Stimulated activated naive CD8-positive, alpha-beta T cell treated with anti-CD3 and anti-CD28 coated beads, Interleukin-15, Interleukin-2, amounts not matched to agents 100 ng/mL and 50 ng/mL, for 24 hours (primary cell): ENCODE measurements around the gene TMEM271.

Source experiments
- H3K27ac Mint-ChIP-seq: one replicate; pipeline ENCODE4 v1.8.0; 2021; ENCODE audit warnings: mild to moderate bottlenecking, mixed read lengths
- H3K27me3 Mint-ChIP-seq: one replicate; pipeline ENCODE4 v1.8.0; 2021; ENCODE audit warnings: mixed read lengths
- H3K36me3 Mint-ChIP-seq: one replicate; pipeline ENCODE4 v1.8.0; 2021; ENCODE audit warnings: low read depth, mixed read lengths
- H3K4me1 Mint-ChIP-seq: one replicate; pipeline ENCODE4 v1.8.0; 2021; ENCODE audit warnings: low read depth, mixed read lengths
- H3K4me3 Mint-ChIP-seq: one replicate; pipeline ENCODE4 v1.8.0; 2021; ENCODE audit warnings: mild to moderate bottlenecking, mixed read lengths
- H3K9me3 Mint-ChIP-seq: one replicate; pipeline ENCODE4 v1.8.0; 2021; ENCODE audit warnings: mixed read lengths

TMEM271 gene, protein sequence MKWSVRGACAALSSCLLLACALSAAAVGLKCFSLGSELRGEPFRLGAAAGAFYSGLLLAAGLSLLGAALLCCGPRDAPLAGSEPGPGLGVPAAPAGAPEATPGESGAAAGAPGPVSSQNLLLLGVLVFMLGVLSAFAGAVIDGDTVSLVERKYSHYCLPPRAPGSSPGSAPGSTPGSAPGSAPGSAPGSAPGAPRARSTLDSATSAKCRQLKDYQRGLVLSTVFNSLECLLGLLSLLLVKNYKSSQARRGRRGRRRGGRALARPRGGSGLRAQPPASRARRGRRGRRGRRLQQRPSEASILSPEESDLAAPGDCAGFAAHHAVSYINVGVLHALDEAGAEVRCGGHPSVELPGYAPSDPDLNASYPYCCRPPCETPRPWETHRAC

DNA sequence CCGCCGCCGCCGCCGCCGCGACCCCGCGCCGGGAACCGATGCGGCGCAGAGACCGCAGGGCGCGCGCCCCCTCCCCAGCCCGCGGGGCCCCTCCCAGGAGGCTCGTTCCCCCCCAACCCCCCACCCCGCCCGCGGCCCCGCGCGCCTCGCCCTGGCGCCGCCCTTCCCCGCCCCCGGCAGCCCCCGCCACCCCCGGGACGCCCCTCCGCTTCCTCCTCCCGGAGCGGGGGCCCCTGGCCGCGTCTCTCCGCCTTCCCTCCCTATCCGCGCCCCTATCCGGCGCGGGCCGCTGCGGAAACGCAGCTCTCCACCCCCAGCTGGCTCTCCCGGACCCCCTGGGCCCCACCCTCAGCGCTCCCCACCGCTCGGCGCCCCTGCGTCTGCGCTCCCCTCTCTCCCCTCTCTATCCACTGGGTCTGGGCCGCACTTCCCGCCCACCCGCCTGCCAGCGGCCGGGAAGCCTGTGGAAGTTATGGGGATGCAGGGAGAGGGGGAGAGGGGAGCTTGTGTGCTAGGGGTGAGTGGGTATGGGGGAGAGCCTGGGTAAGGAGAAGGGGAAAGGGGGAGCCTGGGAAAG, at the start of gene TMEM271:
TSS of gene TMEM271 (minus strand) at position 51 of the 577 bp plus-strand sequence. CDS start 233 bp downstream, outside the sequence.
- H3K9me3 Mint-ChIP-seq, result no peaks in the 10 kb centered on the region
- H3K4me3 Mint-ChIP-seq, result peak within 1 kb of the TSS; percentile 51
- peaks cover 3% of the 10 kb centered on the region for H3K36me3 Mint-ChIP-seq
- H3K4me1 Mint-ChIP-seq, result peaks cover 13% of the 10 kb centered on the region
- peaks cover 67% of the 10 kb centered on the region for H3K27me3 Mint-ChIP-seq
- no peak within 1 kb of the TSS for H3K27ac Mint-ChIP-seq

DNA sequence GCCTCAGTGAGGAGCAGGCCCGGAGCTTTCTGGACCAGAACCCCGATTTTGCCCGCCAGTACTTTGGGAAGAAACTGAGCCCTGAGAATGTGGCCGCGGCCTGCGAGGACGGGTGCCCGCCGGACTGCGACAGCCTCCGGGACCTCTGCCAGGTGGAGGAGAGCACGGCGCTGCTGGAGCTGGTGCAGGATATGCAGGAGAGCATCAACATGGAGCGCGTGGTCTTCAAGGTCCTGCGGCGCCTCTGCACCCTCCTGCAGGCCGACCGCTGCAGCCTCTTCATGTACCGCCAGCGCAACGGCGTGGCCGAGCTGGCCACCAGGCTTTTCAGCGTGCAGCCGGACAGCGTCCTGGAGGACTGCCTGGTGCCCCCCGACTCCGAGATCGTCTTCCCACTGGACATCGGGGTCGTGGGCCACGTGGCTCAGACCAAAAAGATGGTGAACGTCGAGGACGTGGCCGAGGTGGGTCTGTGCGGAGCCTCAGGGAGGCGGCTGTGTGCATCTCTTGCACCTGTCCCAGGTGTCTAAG, 49.6 kb upstream of the TMEM271 start:
- H3K27me3 Mint-ChIP-seq, result peaks cover under 1% of the 10 kb centered on the region
- H3K4me3 Mint-ChIP-seq, result no peak overlapping the region
- no peaks in the 10 kb centered on the region for H3K36me3 Mint-ChIP-seq
- no peaks in the 10 kb centered on the region for H3K9me3 Mint-ChIP-seq
- no peak overlapping the region for H3K27ac Mint-ChIP-seq
- no peaks in the 10 kb centered on the region for H3K4me1 Mint-ChIP-seq

DNA sequence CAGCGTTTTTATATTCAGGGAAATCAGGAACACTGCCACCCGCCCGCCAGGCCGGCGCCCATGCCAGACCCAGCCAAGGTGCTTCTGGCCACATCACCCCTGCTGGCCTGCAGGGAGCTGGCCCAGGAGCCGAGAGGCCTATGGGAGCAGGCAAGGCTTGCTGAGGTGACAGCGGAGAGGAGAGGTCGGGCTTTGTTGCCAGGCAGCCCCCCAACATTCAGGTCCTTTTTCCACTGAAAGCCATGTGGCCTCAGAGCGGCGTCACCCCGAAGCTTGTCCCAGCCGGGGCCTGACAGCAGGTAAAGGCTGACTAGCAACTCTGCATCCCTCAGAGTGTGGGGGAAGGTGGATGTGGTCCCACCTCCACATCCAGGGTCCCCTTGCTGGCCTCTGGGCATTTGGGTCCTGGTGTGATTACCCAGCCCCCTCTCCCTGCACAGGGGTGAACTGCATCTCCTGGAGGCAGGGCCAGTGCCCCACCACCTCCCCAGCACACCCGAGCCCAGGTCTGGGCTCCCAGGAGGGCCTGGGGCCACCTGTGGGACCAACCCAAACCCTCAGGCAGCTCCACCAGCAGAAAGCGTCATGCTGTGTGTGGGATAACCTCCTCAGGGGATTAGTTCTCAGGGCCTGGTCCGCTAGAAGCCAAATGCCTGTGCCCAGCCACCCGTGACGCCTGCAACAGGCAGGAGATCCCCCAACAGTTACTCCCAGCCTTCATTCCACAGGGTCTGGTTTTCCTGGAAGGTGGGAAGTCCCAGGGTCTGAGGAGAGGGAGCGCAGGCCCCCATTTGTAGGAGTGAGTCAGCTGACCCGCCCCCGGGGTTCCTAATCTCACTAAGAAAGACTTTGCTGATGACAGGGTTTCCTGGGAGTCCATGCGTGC, 48.9 kb upstream of the TMEM271 start, which contains the start of gene PDE6B:
TSS of gene PDE6B (plus strand) at position 869 of the 886 bp plus-strand sequence. CDS start 54 bp downstream, outside the sequence.
- no peak within 1 kb of the TSS for H3K27ac Mint-ChIP-seq
- H3K27me3 Mint-ChIP-seq, result peaks cover 3% of the 10 kb centered on the region
- no peaks in the 10 kb centered on the region for H3K4me1 Mint-ChIP-seq
- H3K36me3 Mint-ChIP-seq, result no peaks in the 10 kb centered on the region
- no peak within 1 kb of the TSS for H3K4me3 Mint-ChIP-seq
- H3K9me3 Mint-ChIP-seq, result no peaks in the 10 kb centered on the region

DNA sequence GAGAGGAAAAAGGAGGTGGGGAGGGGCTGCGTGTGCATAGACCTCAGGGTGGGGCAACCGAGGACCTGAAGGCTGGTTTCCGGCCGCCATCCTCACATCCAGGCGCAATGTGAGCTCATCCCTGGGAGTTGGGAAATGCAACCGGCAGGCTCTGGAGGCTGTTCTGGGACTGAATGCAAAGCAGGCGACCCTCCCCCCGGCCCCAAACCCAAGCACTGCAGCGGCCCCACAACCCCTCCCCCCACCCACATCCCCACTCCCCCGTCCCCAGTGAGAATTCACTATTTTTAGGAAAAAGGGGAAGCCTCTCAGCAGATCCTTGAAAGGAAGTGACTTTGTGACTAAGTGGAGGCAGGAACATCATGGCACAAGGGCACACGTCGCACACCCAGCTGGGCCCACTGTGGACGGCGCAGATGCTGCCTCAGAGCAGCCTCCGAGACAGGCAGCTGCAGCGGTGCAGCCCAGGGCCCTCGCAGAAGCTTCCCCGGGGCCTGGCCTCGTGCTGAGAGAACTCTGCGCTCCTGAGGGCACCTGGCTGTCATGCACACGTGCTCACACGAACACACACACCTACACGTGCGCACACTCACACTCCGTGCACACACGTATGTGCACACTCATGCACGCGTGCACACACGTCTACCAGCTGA, 47.9 kb upstream of the TMEM271 start:
- Mint-ChIP-seq H3K4me3 (no peak overlapping the region), H3K27ac (no peak overlapping the region)

DNA sequence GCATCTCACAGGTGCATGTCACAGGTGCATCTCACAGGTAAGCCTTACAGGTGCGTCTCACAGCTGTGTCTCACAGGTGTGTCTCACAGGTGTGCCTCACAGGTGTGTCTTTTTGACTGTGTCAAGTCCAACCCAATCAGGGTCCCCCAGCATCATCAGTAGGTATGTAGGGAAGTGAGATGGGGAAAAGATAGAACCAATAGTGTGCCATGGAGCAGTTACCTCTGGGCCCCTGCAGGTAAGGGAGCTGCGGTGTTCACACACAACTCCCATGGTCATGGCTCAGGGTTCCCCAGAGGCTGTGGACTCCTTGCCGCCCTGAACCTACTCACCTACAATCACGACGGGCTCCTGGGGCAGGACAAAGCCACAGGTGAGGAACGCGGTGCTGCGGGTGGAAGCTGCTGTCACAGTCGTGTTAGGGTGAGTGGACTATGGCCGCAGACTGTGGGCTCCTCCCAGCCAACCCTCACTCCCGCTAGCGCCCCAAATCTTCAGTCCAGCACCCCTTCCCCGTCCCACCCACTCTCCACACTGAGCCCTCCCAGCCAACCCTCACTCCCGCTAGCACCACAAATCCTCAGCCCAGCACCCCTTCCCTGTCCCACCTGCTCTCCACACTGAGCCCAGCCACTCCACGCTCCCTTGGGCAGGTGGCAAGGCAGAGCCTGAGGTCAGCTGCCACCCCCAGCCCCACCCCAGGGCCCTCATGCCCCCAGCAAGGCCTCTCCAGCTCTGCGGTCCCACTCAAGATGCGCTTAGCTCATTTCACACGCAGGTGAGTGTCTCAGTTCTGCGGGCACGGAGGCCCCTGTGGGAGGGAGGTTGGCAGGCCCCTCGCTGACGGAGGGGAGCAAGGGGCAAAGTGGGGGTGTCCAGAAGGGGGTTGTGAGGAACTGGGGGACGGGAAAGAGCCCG, 47.2 kb upstream of the TMEM271 start:
- peaks cover 3% of the 10 kb centered on the region for H3K27me3 Mint-ChIP-seq
- H3K4me3 Mint-ChIP-seq, result no peak overlapping the region
- H3K9me3 Mint-ChIP-seq, result no peaks in the 10 kb centered on the region
- H3K4me1 Mint-ChIP-seq, result no peaks in the 10 kb centered on the region
- H3K27ac Mint-ChIP-seq, result no peak overlapping the region
- H3K36me3 Mint-ChIP-seq, result no peaks in the 10 kb centered on the region

More for the DNA sequence above, 47.9 kb upstream of the TMEM271 start:
- Mint-ChIP-seq H3K27me3 (peaks cover 3% of the 10 kb centered on the region), H3K9me3 (no peaks in the 10 kb centered on the region), H3K4me1 (no peaks in the 10 kb centered on the region), H3K36me3 (no peaks in the 10 kb centered on the region)

DNA sequence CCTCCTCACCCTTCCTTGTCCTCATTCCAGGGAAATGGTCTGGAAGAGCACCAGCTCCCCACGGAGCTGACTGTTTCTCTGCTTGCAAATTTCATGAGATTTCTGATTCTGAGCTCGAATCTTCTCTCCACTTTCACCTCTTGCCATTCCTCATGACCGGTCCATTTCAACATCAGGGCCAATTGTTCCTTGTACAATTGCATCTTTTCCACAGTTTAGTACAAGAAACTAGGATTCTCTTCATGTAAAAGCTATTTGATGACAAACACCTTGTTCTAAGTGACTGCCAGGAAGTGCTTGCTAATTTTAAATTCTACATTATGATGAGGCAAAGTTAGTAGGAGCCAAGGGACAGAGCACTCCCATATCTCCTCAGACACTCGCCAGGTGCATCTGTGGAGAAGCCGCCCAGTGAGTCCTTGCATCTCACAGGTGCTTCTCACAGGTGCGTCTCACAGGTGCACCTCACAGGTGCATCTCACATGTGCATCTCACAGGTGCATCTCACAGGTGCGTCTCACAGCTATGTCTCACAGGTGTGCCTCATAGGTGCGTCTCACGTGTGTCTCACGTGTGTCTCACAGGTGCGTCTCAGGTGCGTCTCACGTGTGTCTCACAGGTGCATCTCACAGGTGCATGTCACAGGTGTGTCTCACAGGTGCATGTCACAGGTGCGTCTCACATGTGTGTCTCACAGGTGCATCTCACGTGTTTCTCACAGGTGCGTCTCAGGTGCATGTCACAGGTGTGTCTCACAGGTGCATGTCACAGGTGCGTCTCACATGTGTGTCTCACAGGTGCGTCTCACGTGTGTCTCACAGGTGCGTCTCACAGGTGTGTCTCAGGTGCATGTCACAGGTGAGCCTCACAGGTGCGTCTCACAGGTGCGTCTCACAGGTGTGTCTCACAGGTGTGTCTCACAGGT, 46.2 kb upstream of the TMEM271 start:
- no peaks in the 10 kb centered on the region for H3K36me3 Mint-ChIP-seq
- H3K4me1 Mint-ChIP-seq, result no peaks in the 10 kb centered on the region
- H3K27ac Mint-ChIP-seq, result no peak overlapping the region
- no peaks in the 10 kb centered on the region for H3K9me3 Mint-ChIP-seq
- peaks cover 3% of the 10 kb centered on the region for H3K27me3 Mint-ChIP-seq
- H3K4me3 Mint-ChIP-seq, result no peak overlapping the region

DNA sequence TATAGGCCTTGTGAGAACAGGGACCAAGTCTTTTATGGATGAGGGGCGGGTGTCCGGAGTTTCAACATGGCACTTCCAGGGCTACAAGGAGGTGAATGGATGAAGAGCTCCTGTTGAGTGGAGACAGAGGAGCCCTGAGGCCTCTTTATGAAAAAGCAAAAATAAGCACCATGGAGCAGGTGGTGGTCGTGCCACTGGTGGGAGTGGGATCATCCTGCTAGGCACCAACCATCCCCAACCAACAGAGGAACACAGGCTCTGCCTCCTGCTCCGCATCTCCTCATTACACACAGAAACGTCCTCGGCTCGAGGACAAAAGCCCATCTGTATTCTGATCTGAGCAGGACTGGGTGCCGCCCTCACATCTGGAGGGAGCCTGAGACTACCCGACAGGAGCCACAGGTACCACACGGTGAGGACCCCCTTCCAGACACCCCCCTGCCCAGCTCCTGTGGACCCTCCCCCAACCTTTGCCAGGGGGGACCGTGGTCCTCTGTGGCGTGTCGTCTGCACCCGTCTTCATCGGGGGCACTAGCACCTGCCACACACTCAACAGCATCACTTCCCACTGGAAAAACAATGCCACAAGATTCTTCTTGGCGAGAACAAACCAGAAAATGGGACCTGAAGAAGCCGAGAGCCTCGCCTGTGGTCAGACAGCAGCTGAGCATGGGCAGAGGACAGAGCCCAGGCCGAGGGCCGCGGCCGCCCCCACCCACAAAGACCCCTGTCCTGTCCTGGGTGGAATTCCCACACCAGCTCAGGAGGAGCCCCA, 45.4 kb upstream of the TMEM271 start:
- Mint-ChIP-seq H3K9me3 (no peaks in the 10 kb centered on the region), H3K27ac (no peak overlapping the region), H3K27me3 (peaks cover 3% of the 10 kb centered on the region), H3K4me1 (no peaks in the 10 kb centered on the region), H3K36me3 (no peaks in the 10 kb centered on the region), H3K4me3 (no peak overlapping the region)

DNA sequence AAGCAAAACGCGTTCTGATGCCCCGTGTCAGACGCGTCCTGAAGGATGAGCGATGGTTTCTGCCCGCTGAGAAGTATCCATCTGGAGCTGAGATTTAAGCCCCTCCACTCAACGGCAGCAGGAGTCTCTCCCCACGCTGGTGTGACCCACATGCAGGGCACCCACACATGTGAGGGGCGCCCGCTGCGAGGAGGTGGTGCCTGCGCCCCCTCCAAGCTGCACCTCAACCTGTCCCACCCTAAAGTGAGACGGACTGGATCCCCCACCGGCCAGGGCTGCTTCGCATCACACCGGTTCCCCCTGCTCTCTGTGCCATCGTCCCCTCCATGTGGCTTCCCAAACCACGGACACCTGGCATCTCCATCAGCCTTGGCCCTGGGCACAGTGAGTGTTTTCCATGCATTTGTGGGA, 44.8 kb upstream of the TMEM271 start:
- H3K36me3 Mint-ChIP-seq, result no peaks in the 10 kb centered on the region
- H3K27me3 Mint-ChIP-seq, result peaks cover 4% of the 10 kb centered on the region
- H3K4me3 Mint-ChIP-seq, result no peak overlapping the region
- H3K4me1 Mint-ChIP-seq, result no peaks in the 10 kb centered on the region
- H3K27ac Mint-ChIP-seq, result no peak overlapping the region
- no peaks in the 10 kb centered on the region for H3K9me3 Mint-ChIP-seq

DNA sequence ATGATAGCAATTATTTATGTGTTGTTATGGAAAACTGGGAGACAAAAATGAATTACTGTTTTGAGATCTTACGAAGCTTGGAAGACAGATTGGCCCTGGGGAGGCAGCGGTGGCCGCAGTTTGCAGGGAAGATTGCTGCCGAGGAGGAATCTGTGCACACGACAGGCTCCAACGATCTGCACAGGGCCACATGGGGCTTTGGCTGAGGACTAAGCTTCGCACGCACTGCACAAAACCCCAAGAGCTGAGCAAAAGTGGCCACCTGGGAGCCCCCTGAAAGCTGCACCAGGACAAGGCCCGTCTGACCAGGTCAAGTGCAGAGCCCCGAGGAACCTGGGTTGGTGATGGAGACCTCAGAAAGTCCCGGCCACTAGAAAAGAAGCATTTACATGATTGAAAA, 44.1 kb upstream of the TMEM271 start:
- no peaks in the 10 kb centered on the region for H3K36me3 Mint-ChIP-seq
- H3K4me3 Mint-ChIP-seq, result no peak overlapping the region
- no peaks in the 10 kb centered on the region for H3K9me3 Mint-ChIP-seq
- H3K27me3 Mint-ChIP-seq, result peaks cover 11% of the 10 kb centered on the region
- no peaks in the 10 kb centered on the region for H3K4me1 Mint-ChIP-seq
- no peak overlapping the region for H3K27ac Mint-ChIP-seq

DNA sequence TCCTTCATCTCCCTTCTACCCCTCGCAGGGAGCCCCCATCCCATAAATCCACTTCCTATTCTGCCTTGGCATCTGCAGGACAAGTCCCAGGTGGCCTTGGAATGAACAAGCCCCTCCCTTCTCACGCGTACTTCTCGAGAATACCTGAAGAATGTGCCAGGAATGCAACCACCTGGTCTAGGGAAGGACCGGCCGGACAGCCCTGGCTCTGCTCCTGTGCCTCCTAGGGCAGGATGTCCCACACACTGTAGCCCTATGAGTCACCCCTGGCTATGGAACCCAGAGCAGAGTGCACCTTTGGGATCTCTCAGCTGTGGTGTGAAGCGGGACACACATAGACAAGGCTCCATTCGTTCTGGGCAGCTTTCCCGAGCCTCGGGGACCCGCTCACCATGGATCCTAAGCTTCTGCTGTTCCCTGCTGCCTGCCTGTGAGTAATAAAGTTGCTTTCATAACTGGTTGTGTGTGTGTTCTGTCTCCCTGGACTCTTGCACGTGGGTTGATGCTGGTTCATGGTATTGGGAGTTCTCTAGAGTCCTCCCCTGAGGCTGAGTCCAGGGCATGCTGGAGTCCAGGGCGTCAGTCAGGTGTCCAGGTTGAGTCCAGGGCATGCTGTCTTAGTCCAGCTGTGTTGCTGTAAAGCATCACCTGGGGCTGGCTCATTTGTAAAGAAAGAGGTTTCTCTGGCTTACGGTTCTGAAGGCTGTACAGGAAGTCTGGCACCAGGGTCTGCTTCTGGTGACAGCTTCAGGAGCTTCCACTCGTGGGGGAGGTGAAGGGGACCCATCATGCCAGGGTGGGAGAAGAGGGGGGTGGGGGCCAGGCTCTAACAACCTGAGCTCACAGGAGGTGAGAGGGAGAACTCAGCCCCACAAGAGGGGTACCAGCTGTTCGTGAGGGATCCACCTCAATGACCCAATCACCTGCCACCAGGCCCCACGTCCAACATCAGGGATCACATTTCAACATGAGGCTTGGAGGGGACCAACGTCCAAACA, 41.8 kb upstream of the TMEM271 start:
- H3K9me3 Mint-ChIP-seq, result no peaks in the 10 kb centered on the region
- H3K27ac Mint-ChIP-seq, result no peak overlapping the region
- no peaks in the 10 kb centered on the region for H3K36me3 Mint-ChIP-seq
- peaks cover 23% of the 10 kb centered on the region for H3K27me3 Mint-ChIP-seq
- no peaks in the 10 kb centered on the region for H3K4me1 Mint-ChIP-seq
- no peak overlapping the region for H3K4me3 Mint-ChIP-seq

DNA sequence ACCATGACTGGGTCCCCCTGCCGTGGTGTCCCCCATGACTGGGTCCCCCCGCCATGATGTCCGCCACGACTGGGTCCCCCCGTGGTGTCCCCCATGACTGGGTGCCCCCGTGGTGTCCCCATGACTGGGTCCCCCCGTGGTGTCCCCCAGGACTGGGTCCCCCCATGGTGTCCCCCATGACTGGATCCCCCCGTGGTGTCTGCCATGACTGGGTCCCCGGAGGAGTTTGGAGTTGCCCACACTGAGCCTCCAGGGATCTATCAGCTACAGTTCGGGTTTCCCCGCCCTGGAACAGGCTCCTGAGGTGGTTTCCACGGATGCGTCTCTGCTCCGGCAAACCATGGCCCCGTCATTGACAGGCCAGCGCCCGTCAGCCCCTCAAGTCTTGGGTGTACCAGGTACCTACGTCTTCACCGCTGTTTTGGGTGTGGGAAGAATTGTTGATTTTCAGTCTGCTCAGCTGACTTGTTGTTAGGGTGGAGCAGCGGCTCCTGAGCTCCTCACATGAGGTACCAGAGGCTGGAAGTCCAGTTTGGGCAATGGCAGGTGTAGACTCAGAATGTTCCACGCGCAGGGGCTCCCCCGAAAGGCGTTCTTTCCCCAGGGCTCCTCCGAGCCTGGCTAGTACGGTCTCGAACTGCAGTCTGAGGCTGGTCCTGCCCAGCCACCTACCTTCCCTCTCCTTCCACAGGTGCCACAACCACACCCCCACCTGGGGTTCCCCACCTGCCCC, 41.0 kb upstream of the TMEM271 start:
- Mint-ChIP-seq H3K27ac (no peak overlapping the region), H3K4me3 (no peak overlapping the region), H3K36me3 (no peaks in the 10 kb centered on the region), H3K9me3 (no peaks in the 10 kb centered on the region), H3K27me3 (peaks cover 23% of the 10 kb centered on the region), H3K4me1 (no peaks in the 10 kb centered on the region)
